ENCODE results near the gene GRM7.

- TF ChIP-seq CTCF (IDR thresholded peaks at IDR 0.05) (peak; percentile 88), EZH2 (IDR thresholded peaks at IDR 0.05) (no peak)
These were observed 283.9 kb downstream of the GRM7 start for GRCh38 chr3:7144697-7145308.

Data from neural progenitor cell (in vitro differentiated cells).